Measurements from ENCODE around the gene FHIT. TPM values are rescaled to one million over a fixed set of nuclear protein-coding genes. Genes with fewer than 3 reads are reported as not detected.

FHIT gene
- total RNA-seq, 4 donors from 2014 or later, result 4.6 to 6.1 (median 5.7) TPM

DNA sequence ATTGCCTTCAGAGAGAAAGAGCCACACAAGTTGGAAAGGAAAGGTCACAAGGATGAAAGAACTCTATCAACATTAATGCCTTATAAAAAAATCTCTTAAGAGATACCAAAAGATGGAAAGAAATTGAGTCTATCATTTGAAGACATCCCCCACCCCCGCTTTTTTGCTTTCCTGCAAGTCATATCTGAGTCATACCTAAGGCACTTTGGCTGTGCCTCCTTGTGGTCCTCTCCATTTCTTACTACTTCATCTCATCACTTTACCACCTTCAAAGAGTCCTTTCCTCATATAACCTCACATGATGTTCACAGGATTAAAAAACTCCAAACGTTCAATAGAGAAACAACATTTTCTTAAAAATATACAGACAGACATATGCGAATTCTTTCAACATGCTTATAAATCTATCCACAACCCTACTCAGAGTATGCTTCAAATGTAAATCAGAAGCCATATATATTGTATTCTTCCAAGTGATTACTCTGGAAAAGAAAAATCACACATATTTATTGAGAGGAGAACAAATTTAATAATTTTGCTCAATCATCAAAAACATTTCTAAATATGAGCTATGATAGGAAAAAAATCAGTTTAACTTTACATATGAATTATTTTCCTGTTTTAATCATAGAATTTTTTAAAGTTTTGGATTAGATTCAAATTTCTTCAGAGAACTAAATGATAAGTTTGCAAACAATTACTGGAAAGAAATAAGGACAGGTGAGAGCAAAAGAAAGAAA is 1197.6 kb downstream of the FHIT start:
- WGBS, result 81% methylated on average over 3 of the region's 3 CpGs
- intact Hi-C loops (cut with DNase I), result no loop called here
- TF ChIP-seq EP300 (IDR thresholded peaks at IDR 0.05), result no peak
- TF ChIP-seq, protein P1, sequence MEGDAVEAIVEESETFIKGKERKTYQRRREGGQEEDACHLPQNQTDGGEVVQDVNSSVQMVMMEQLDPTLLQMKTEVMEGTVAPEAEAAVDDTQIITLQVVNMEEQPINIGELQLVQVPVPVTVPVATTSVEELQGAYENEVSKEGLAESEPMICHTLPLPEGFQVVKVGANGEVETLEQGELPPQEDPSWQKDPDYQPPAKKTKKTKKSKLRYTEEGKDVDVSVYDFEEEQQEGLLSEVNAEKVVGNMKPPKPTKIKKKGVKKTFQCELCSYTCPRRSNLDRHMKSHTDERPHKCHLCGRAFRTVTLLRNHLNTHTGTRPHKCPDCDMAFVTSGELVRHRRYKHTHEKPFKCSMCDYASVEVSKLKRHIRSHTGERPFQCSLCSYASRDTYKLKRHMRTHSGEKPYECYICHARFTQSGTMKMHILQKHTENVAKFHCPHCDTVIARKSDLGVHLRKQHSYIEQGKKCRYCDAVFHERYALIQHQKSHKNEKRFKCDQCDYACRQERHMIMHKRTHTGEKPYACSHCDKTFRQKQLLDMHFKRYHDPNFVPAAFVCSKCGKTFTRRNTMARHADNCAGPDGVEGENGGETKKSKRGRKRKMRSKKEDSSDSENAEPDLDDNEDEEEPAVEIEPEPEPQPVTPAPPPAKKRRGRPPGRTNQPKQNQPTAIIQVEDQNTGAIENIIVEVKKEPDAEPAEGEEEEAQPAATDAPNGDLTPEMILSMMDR (IDR thresholded peaks at IDR 0.05), result no peak
- H3K27me3 ChIP-seq, result no peaks in the 10 kb centered on the region
- H3K4me3 ChIP-seq, result no peak overlapping the region
- no peaks in the 10 kb centered on the region for H3K9me3 ChIP-seq
- DNase-seq (ENCODE audit: extremely low spot score), result no peak
- no peak overlapping the region for H3K27ac ChIP-seq (replicated peaks in 1 of 4)
- peaks cover 0 to 6% (median 0%) of the 10 kb centered on the region in 4 donors for H3K4me1 ChIP-seq
- no peaks in the 10 kb centered on the region for H3K36me3 ChIP-seq

DNA sequence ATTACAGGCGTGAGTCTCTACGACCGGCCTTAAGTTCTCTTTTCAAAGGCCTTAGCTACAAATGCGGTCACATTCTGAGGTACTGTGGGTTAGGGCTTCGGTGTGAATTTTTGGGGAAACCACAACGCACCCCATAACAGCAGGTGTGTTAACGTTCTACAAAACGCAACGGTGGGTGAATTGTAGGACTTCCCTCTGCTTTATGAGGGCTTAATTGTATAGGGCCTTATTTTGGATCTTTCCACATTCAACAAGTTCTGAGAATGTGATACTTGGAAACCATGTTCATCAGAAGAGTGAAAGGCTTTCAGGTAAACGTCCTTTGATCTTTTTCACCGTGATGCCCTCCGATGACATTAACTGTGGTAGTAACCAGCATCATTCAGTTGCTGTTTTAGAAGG is 1202.8 kb downstream of the FHIT start:
- intact Hi-C loops (cut with DNase I), result no loop called here
- Histone ChIP-seq H3K4me1 (no peaks in the 10 kb centered on the region), H3K36me3 (no peaks in the 10 kb centered on the region), H3K27me3 (no peaks in the 10 kb centered on the region), H3K27ac (replicated peaks in 1 of 4) (no peak overlapping the region), H3K9me3 (no peaks in the 10 kb centered on the region), H3K4me3 (no peak overlapping the region)
- WGBS, result 85% methylated on average over 12 of the region's 12 CpGs
- TF ChIP-seq EP300 (IDR thresholded peaks at IDR 0.05) (no peak), POLR2A (IDR thresholded peaks at IDR 0.05; ENCODE audit: low read depth) (no peak), POLR2AphosphoS5 (IDR thresholded peaks at IDR 0.05) (no peak)
- TF ChIP-seq, protein P1 (IDR thresholded peaks at IDR 0.05), result no peak
- peak; percentile 62 for DNase-seq (ENCODE audit: extremely low spot score)

DNA sequence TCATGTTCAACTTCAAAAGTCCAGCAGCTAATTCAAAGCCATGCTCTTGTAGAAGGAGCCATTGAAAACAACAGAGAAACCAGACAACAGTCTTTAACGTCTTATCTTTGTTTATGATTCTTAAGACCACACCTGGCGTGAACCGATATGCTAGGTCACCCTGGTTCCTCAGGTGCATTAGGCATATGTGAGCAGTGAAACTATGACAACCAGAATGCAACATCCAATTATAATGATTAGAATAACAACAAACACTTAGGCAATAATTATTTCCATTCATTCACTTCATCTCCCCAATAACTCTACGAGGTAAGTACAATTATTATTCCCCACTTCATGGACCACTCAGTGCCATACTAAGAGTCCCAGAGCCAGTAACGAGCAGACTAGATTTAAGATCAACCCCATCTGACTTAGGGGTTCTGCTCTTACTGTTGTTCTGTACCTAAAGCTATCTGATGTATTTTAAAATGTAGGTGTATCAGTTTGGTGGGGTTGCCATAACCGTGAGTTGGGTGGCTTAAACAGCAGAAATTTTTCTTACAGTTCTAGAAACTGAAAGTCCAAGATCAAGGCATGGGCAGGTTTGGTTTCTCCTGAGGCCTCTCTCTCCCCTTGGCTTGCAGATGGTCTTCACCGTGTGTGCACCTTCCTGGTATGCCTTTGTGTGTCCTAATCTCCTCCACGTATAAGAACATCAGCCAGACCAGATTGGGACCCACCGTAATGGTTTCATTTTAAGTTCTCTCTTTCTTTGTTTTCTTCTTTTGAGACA is 1203.6 kb downstream of the FHIT start:
- no peaks in the 10 kb centered on the region for H3K9me3 ChIP-seq
- TF ChIP-seq, protein P1 (IDR thresholded peaks at IDR 0.05), result no peak
- no peak for TF ChIP-seq EP300 (IDR thresholded peaks at IDR 0.05)
- no peak for TF ChIP-seq POLR2AphosphoS5 (IDR thresholded peaks at IDR 0.05)
- TF ChIP-seq POLR2A (IDR thresholded peaks at IDR 0.05; ENCODE audit: low read depth), result no peak
- no peaks in the 10 kb centered on the region for H3K36me3 ChIP-seq
- no peak overlapping the region for H3K27ac ChIP-seq (replicated peaks in 1 of 4)
- no peaks in the 10 kb centered on the region for H3K27me3 ChIP-seq
- H3K4me3 ChIP-seq, result no peak overlapping the region
- intact Hi-C loops (cut with DNase I), result no loop called here
- WGBS, result 94% methylated on average over 9 of the region's 9 CpGs
- DNase-seq (ENCODE audit: extremely low spot score), result peak; percentile 68
- H3K4me1 ChIP-seq, result no peaks in the 10 kb centered on the region

DNA sequence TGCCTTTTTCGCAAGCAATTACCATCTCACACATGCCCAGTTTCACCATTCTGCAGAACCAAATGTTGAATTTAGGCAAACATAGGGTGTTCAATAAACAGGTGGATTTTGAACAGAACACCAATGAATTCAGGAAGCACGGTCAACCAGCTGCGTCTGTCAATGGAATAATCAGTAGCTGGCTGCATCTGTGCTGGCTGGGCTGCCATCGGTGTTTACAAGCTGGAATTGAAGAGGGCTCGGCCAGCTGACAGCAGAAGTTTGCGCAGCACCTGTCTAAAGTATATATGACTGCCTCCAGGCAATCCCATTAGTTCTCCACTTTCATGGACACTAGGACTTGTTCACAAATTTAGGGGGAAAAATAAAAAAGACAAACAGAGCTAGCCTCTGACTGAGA is 1205.0 kb downstream of the FHIT start:
- DNase-seq (ENCODE audit: extremely low spot score), result peak; percentile 55

More for the DNA sequence above, 1205.0 kb downstream of the FHIT start:
- H3K27ac ChIP-seq (replicated peaks in 1 of 4), result no peak overlapping the region
- TF ChIP-seq POLR2AphosphoS5 (IDR thresholded peaks at IDR 0.05) (no peak), EP300 (IDR thresholded peaks at IDR 0.05) (no peak), POLR2A (IDR thresholded peaks at IDR 0.05; ENCODE audit: low read depth) (no peak)
- TF ChIP-seq, protein P1 (IDR thresholded peaks at IDR 0.05), result no peak
- H3K27me3 ChIP-seq, result no peaks in the 10 kb centered on the region
- no peaks in the 10 kb centered on the region for H3K36me3 ChIP-seq
- intact Hi-C loops (cut with DNase I), result no loop called here
- H3K4me1 ChIP-seq, result no peaks in the 10 kb centered on the region
- H3K4me3 ChIP-seq, result no peak overlapping the region
- WGBS, result 72% methylated on average over 6 of the region's 6 CpGs
- no peaks in the 10 kb centered on the region for H3K9me3 ChIP-seq

All from esophagus muscularis mucosa (tissue), 4 donors.